Measurements from ENCODE around the gene AGMO. TPM values are rescaled to one million over a fixed set of nuclear protein-coding genes. Genes with fewer than 3 reads are reported as not detected.

AGMO gene
- total RNA-seq, 2 experiments from 2014 or later = not detected

DNA sequence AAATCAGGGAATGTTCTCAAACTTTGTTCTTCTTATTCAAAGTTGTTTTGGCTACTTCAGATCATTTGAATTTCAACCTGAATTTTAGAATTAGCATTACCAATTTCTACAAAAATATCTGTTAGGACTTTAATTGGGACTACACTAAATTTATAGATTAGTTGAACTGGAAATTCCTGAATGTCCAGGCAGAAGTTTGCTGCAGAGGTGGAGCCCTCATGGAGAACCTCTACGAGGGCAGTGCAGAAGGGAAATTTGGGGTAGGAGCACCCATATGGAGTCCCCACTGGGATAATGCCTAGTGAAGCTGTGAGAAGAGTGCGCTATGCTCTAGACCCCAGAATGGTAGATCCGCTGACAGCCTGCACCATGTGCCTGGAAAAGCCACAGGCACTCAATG lies 22.8 kb upstream of the AGMO start:
- Mint-ChIP-seq H3K27ac (no peak overlapping the region), H3K9me3 (ENCODE audit: low read depth) (peaks cover 7% of the 10 kb centered on the region), H3K27me3 (no peaks in the 10 kb centered on the region), H3K36me3 (ENCODE audit: low read depth) (no peaks in the 10 kb centered on the region), H3K4me3 (no peak overlapping the region), H3K4me1 (no peaks in the 10 kb centered on the region)
- ChIA-PET CTCF (no interaction called here), POLR2A (no interaction called here)
- intact Hi-C loops (cut with DNase I, micrococcal nuclease) = no loop called here
- no peak for ATAC-seq
- no peak for DNase-seq

DNA sequence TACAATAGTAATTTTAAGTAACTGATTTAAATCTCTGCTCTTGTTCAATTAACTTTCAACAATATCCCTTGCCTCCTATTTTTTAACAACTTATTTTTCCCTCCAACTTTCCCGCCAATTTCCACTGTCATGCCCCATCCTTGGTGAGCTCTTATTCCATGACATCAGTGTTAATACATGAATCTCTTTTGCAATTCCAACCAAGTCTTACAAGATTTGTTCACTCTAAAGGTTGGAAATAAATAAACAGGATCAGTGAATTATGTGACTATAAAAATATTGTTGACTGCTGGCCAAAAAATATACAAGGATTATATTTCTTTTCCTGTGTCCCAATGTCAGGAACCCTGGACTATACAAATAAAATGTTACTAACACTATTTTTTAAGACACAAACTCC lies 21.0 kb upstream of the AGMO start:
- no peaks in the 10 kb centered on the region for H3K27me3 Mint-ChIP-seq
- peaks cover 3% of the 10 kb centered on the region for H3K9me3 Mint-ChIP-seq (ENCODE audit: low read depth)
- CTCF ChIA-PET = no interaction called here
- POLR2A ChIA-PET = no interaction called here
- intact Hi-C loops (cut with DNase I, micrococcal nuclease) = no loop called here
- no peak overlapping the region for H3K4me3 Mint-ChIP-seq
- DNase-seq = no peak
- no peaks in the 10 kb centered on the region for H3K36me3 Mint-ChIP-seq (ENCODE audit: low read depth)
- no peak overlapping the region for H3K27ac Mint-ChIP-seq
- H3K4me1 Mint-ChIP-seq = no peaks in the 10 kb centered on the region
- no peak for ATAC-seq

DNA sequence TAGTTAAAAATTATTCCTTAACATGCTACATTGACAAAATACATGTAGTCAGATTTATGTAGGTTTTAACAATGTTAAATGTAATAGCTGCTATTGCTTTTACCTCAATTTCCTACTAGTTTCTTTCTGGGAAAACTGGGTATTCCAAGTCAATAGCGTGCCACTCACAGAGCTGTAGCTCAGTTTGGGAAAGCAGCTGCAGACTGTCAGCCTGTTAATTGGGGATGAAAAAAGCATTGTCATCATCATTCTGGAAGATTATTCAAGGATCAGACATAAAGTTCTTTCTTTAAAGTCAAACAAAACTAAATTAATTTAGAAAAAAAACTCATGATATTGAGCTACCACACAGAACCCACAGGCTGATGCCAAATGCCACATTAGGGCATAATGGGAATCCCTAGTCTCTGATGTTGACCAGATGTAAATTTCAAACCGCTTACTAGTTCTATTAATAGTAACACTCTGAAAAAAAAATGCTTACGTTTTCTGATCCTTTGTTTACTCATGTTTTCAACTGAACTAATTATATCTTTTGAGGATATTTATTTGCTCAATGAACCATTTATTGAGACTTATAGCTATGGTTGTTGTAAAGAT lies 19.6 kb upstream of the AGMO start:
- POLR2A ChIA-PET = no interaction called here
- Mint-ChIP-seq H3K27ac (no peak overlapping the region), H3K4me3 (no peak overlapping the region), H3K36me3 (ENCODE audit: low read depth) (no peaks in the 10 kb centered on the region), H3K9me3 (ENCODE audit: low read depth) (peaks cover 3% of the 10 kb centered on the region), H3K4me1 (no peaks in the 10 kb centered on the region), H3K27me3 (no peaks in the 10 kb centered on the region)
- CTCF ChIA-PET = no interaction called here
- DNase-seq (no peak), ATAC-seq (no peak)
- intact Hi-C loops (cut with DNase I, micrococcal nuclease) = no loop called here

DNA sequence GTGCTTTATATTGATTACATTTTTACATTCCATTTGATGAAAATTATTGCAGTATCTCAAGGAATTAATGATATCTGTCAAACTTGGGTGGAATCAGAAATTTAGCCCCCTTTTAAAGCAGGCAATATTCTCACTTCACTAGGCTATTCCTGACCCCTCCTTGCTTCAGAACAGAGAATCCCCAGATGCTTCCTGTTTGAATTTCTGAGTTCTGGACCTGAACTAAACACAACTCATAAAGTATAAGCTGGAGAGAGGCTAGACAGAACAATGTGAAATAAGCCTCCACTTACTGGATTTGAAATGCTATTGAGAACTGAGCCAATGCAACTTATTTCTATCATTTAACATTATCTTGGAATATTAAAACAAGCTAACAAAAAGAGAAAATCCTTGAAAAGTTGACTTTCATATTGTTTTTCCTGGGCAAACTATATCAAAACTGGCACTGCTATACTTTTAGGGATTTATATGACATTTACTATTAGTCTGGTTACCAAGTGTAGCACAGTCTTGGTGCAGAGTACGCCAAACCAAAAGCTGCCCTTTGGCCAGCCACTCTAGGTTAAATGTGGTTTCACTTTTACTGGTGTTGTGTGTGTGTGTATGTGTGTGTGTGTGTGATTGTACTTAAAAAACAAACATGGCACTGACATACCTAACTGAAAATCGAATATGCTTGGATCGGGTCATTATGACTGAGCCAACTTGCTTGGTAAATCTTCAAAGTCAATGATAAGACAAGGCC lies 19.0 kb upstream of the AGMO start:
- Mint-ChIP-seq H3K9me3 (ENCODE audit: low read depth) (peaks cover 3% of the 10 kb centered on the region), H3K27ac (no peak overlapping the region), H3K4me3 (no peak overlapping the region), H3K4me1 (no peaks in the 10 kb centered on the region), H3K36me3 (ENCODE audit: low read depth) (no peaks in the 10 kb centered on the region), H3K27me3 (no peaks in the 10 kb centered on the region)
- DNase-seq (no peak), ATAC-seq (no peak)
- POLR2A ChIA-PET = no interaction called here
- CTCF ChIA-PET = no interaction called here
- intact Hi-C loops (cut with DNase I, micrococcal nuclease) = no loop called here

DNA sequence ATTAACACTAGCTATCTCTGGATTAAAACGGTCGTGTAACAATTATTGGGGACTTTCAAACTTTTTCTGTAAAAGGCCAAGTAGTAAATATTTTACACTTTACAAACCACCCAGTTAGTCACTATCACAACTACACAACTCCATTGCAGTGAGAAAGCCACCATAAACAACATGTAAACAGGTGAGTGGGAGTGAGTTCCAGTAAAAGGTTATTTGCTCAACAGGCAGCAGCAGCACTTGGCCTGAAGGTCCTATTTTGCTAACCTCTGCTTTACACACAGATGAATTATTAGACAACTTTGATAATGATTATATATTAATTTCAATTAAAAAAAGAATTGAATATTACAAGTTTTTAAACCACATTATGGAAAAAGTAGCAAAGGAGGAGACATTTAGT lies 15.8 kb upstream of the AGMO start:
- Mint-ChIP-seq H3K4me1 (no peaks in the 10 kb centered on the region), H3K27ac (no peak overlapping the region), H3K27me3 (no peaks in the 10 kb centered on the region), H3K4me3 (no peak overlapping the region), H3K9me3 (ENCODE audit: low read depth) (no peaks in the 10 kb centered on the region), H3K36me3 (ENCODE audit: low read depth) (no peaks in the 10 kb centered on the region)
- ATAC-seq (no peak), DNase-seq (no peak)
- POLR2A ChIA-PET = no interaction called here
- intact Hi-C loops (cut with DNase I, micrococcal nuclease) = no loop called here
- CTCF ChIA-PET = no interaction called here

GRCh38 chr7:15571301-15571878 lies 9.6 kb upstream of the AGMO start:
- intact Hi-C loops (cut with DNase I, micrococcal nuclease) = no loop called here
- H3K36me3 Mint-ChIP-seq (ENCODE audit: low read depth) = no peaks in the 10 kb centered on the region

DNA sequence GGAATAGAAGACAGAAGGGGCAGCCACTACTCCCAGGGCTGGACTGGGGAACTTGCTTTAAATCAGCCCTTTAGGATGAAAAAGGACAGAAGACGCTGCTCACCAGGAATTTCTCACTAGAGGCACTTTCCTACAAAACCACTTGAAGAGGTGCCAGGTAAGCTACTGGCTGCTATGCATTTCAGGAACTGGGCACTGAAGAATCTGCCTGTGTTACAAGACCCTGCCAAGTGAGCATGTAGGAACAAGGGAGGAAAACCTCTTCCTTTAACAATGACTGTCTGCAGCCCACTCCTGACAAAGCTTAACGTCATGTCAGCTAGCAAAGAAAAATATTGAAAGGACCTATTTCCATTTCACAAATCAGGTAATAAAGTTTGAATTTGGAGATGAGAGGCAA lies 5.8 kb upstream of the AGMO start:
- CTCF ChIA-PET = interaction anchor here (1.1 kb wide), 1 partner anchor 189 kb away, joined by 4 read pairs; no protein-coding TSS in a partner anchor
- Mint-ChIP-seq H3K27me3 (no peaks in the 10 kb centered on the region), H3K9me3 (ENCODE audit: low read depth) (peaks cover 10% of the 10 kb centered on the region), H3K36me3 (ENCODE audit: low read depth) (no peaks in the 10 kb centered on the region), H3K4me1 (no peaks in the 10 kb centered on the region), H3K4me3 (no peak overlapping the region), H3K27ac (no peak overlapping the region)
- ATAC-seq = no peak
- no peak for DNase-seq
- POLR2A ChIA-PET = no interaction called here
- intact Hi-C loops (cut with DNase I, micrococcal nuclease) = no loop called here

More at GRCh38 chr7:15571301-15571878, 9.6 kb upstream of the AGMO start:
- CTCF ChIA-PET = no interaction called here
- DNase-seq (no peak), ATAC-seq (no peak)
- Mint-ChIP-seq H3K4me3 (no peak overlapping the region), H3K27ac (no peak overlapping the region), H3K9me3 (ENCODE audit: low read depth) (peaks cover 8% of the 10 kb centered on the region), H3K4me1 (no peaks in the 10 kb centered on the region), H3K27me3 (no peaks in the 10 kb centered on the region)
- POLR2A ChIA-PET = no interaction called here

GRCh38 chr7:15567036-15567435 lies 5.2 kb upstream of the AGMO start:
- CTCF ChIA-PET = interaction anchor here (1.1 kb wide), 1 partner anchor 190 kb away, joined by 4 read pairs; no protein-coding TSS in a partner anchor
- no peaks in the 10 kb centered on the region for H3K36me3 Mint-ChIP-seq (ENCODE audit: low read depth)
- POLR2A ChIA-PET = no interaction called here

GRCh38 chr7:15566476-15566875 lies 4.7 kb upstream of the AGMO start:
- no peak overlapping the region for H3K27ac Mint-ChIP-seq
- H3K27me3 Mint-ChIP-seq = no peaks in the 10 kb centered on the region
- no peak overlapping the region for H3K4me3 Mint-ChIP-seq
- peaks cover 10% of the 10 kb centered on the region for H3K9me3 Mint-ChIP-seq (ENCODE audit: low read depth)
- no peak for ATAC-seq
- H3K36me3 Mint-ChIP-seq (ENCODE audit: low read depth) = no peaks in the 10 kb centered on the region
- intact Hi-C loops (cut with DNase I, micrococcal nuclease) = no loop called here
- ChIA-PET POLR2A (no interaction called here), CTCF (interaction anchor here (1.1 kb wide), 1 partner anchor 190 kb away, joined by 4 read pairs; no protein-coding TSS in a partner anchor)
- no peak for DNase-seq
- H3K4me1 Mint-ChIP-seq = no peaks in the 10 kb centered on the region

More at GRCh38 chr7:15567036-15567435, 5.2 kb upstream of the AGMO start:
- Mint-ChIP-seq H3K4me1 (no peaks in the 10 kb centered on the region), H3K4me3 (no peak overlapping the region), H3K27me3 (no peaks in the 10 kb centered on the region), H3K9me3 (ENCODE audit: low read depth) (peaks cover 10% of the 10 kb centered on the region), H3K27ac (no peak overlapping the region)
- intact Hi-C loops (cut with DNase I, micrococcal nuclease) = no loop called here
- DNase-seq (no peak), ATAC-seq (no peak)

GRCh38 chr7:15560968-15561367 lies 847 bp downstream of the AGMO start:
- Mint-ChIP-seq H3K27ac (no peak overlapping the region), H3K4me1 (no peaks in the 10 kb centered on the region), H3K27me3 (no peaks in the 10 kb centered on the region), H3K4me3 (no peak overlapping the region), H3K36me3 (ENCODE audit: low read depth) (no peaks in the 10 kb centered on the region), H3K9me3 (ENCODE audit: low read depth) (peaks cover 2% of the 10 kb centered on the region)
- no peak for DNase-seq
- intact Hi-C loops (cut with DNase I, micrococcal nuclease) = no loop called here
- ChIA-PET CTCF (interaction anchor here (0.6 kb wide), 1 partner anchor 1542 kb away, joined by 3 read pairs; no protein-coding TSS in a partner anchor), POLR2A (no interaction called here)
- no peak for ATAC-seq

GRCh38 chr7:15559416-15559928 lies 2.3 kb downstream of the AGMO start:
- ATAC-seq = no peak
- H3K4me1 Mint-ChIP-seq = no peaks in the 10 kb centered on the region
- no peak for DNase-seq
- CTCF ChIA-PET = no interaction called here
- H3K27ac Mint-ChIP-seq = no peak overlapping the region
- H3K4me3 Mint-ChIP-seq = no peak overlapping the region
- H3K9me3 Mint-ChIP-seq (ENCODE audit: low read depth) = no peaks in the 10 kb centered on the region
- POLR2A ChIA-PET = no interaction called here
- H3K27me3 Mint-ChIP-seq = no peaks in the 10 kb centered on the region
- intact Hi-C loops (cut with DNase I, micrococcal nuclease) = no loop called here
- no peaks in the 10 kb centered on the region for H3K36me3 Mint-ChIP-seq (ENCODE audit: low read depth)

- no peak overlapping the region for H3K4me3 Mint-ChIP-seq
- intact Hi-C loops (cut with DNase I, micrococcal nuclease) = no loop called here
- H3K9me3 Mint-ChIP-seq (ENCODE audit: low read depth) = no peaks in the 10 kb centered on the region
- no peaks in the 10 kb centered on the region for H3K4me1 Mint-ChIP-seq
- ATAC-seq (no peak), DNase-seq (no peak)
- CTCF ChIA-PET = no interaction called here
- H3K27me3 Mint-ChIP-seq = no peaks in the 10 kb centered on the region
- POLR2A ChIA-PET = no interaction called here
- no peaks in the 10 kb centered on the region for H3K36me3 Mint-ChIP-seq (ENCODE audit: low read depth)
- H3K27ac Mint-ChIP-seq = no peak overlapping the region
Observed at GRCh38 chr7:15558756-15559155, 3.1 kb downstream of the AGMO start.
